H1 (cell line): ENCODE data around the gene BLOC1S3. TPM values are rescaled to one million over a fixed set of nuclear protein-coding genes. Genes with fewer than 3 reads are reported as not detected.

Source experiments
- CHD1 ChIP-seq: IDR thresholded peaks from 2 replicates; pipeline ENCODE4 v1.6.1; 2012; ENCODE audit warnings: low read depth, low read length, improper control_type of control experiment
- CTCF ChIP-seq, 3 experiments: IDR thresholded peaks; 1 replicate in 2 of 3; 2 replicates in 1 of 3; pipeline versions ENCODE4 v1.5.1 to v1.6.1; 2011; ENCODE audit warnings: low read length in 3 of 3, mild to moderate bottlenecking in 3 of 3, inconsistent platforms in 2 of 3, low read depth in 1 of 3, moderate library complexity in 1 of 3; ENCODE audit not compliant: insufficient read depth in 1 of 3; ENCODE audit errors: control extremely low read depth in 1 of 3
- E2F6 ChIP-seq: IDR thresholded peaks from 2 replicates; pipeline ENCODE4 v1.6.1; 2012; ENCODE audit warnings: inconsistent platforms
- EP300 ChIP-seq, 2 experiments: IDR thresholded peaks; 1 replicate in 1 of 2; 2 replicates in 1 of 2; pipeline ENCODE4 v1.6.1; 2011 to 2012; ENCODE audit warnings: low read depth in 2 of 2, low read length in 2 of 2, mild to moderate bottlenecking in 2 of 2, borderline replicate concordance in 1 of 2, inconsistent platforms in 1 of 2, moderate library complexity in 1 of 2
- FOSL1 ChIP-seq: IDR thresholded peaks from 2 replicates; pipeline ENCODE4 v1.6.1; 2011; ENCODE audit warnings: mild to moderate bottlenecking, low read depth, low read length, moderate library complexity; ENCODE audit not compliant: insufficient read depth
- JUN ChIP-seq: IDR thresholded peaks from 2 replicates; pipeline ENCODE4 v1.6.1; 2011; ENCODE audit warnings: low read depth, mild to moderate bottlenecking, improper control_type of control experiment, low read length
- KDM4A ChIP-seq: IDR thresholded peaks from one replicate; pipeline ENCODE4 v1.7.1; 2012; ENCODE audit warnings: low read depth, mild to moderate bottlenecking, moderate library complexity, low read length, inconsistent platforms; ENCODE audit not compliant: severe bottlenecking
- MAX ChIP-seq: IDR thresholded peaks from 2 replicates; pipeline ENCODE4 v1.6.1; 2012; ENCODE audit warnings: inconsistent platforms
- SIRT6 ChIP-seq: IDR thresholded peaks from one replicate; pipeline ENCODE4 v1.7.1; 2012; ENCODE audit warnings: low read length, inconsistent platforms
- TCF12 ChIP-seq: IDR thresholded peaks from 2 replicates; pipeline ENCODE4 v1.6.1; 2011; ENCODE audit warnings: low read depth, mild to moderate bottlenecking, low read length
- YY1 ChIP-seq: IDR thresholded peaks from 2 replicates; pipeline ENCODE4 v1.6.1; 2011; ENCODE audit warnings: low read depth, mild to moderate bottlenecking, low read length
- polyA plus RNA-seq, 7 experiments: library from polyadenylated mRNA; depleted of rRNA in 3 of 7; stranded (reverse) in 5 of 7; unstranded in 2 of 7; fragments of >200 nt in 5 of 7; fragments of 200-250 nt in 2 of 7; gene quantifications; 1 replicate in 5 of 7; 2 replicates in 1 of 7; 4 replicates in 1 of 7; pipeline versions ENCODE4 v1.2.1 to v1.2.3, GENCODE V29; 2011 to 2013; ENCODE audit warnings: missing spikeins in 2 of 7, mixed read lengths in 2 of 7
- total RNA-seq: library from RNA; stranded (reverse); fragmentation: NEBNext Ultra II Directional; extraction: Animal tissue kit (Norgen Biotek cat#: 25700); gene quantifications from 2 replicates; pipeline ENCODE4 v1.2.1, GENCODE V29; 2021

The BLOC1S3 gene
- total and polyA plus RNA-seq, 2 of the 8 experiments (the other 6 are each of a cell fraction or from before 2014, with no cell fraction given) = 6.0 to 6.1 TPM

- no peak for TF ChIP-seq EP300 (IDR thresholded peaks at IDR 0.05; ENCODE audit: borderline replicate concordance in 1 of 2, low read depth in 2 of 2, low read length in 2 of 2)
- peak; percentile 79 for TF ChIP-seq KDM4A
- no peak for TF ChIP-seq TCF12
- TF ChIP-seq FOSL1 = no peak
- no peak for TF ChIP-seq SIRT6
- no peak for TF ChIP-seq JUN
- 0 out of 2 replicates have a peak, but pooled peaks have one; percentile 12 for TF ChIP-seq MAX
- TF ChIP-seq E2F6 = no peak
- no peak for TF ChIP-seq CTCF (IDR thresholded peaks at IDR 0.05; ENCODE audit: control extremely low read depth in 1 of 3, insufficient read depth in 1 of 3, low read depth in 1 of 3, low read length in 3 of 3)
- no peak for TF ChIP-seq CHD1
- TF ChIP-seq YY1 = no peak
- TF ChIP-seq, all 59 proteins: peak for 5
Observed at GRCh38 chr19:45179072-45179891, 698 bp downstream of the BLOC1S3 start (continued).
